Measurements from ENCODE around the gene CXCL3. TPM values are rescaled to one million over a fixed set of nuclear protein-coding genes. Genes with fewer than 3 reads are reported as not detected.

CXCL3 gene
- total RNA-seq, 2 experiments from 2014 or later: not detected

- H3K4me1 ChIP-seq (ENCODE audit: insufficient read depth, low read length, poor library complexity, severe bottlenecking): no peaks in the 10 kb centered on the region
- ChIA-PET POLR2A (no interaction called here), CTCF (ENCODE audit: unreplicated experiment) (no interaction called here)
- no peak within 1 kb of the TSS for H3K27ac ChIP-seq (ENCODE audit: low read depth, low read length, poor library complexity, severe bottlenecking)
- no peak for DNase-seq (ENCODE audit: low spot score)
- no peaks in the 10 kb centered on the region for H3K9me2 ChIP-seq (ENCODE audit: insufficient read depth, low read length)
- H4K20me1 ChIP-seq (ENCODE audit: insufficient read depth, low read length): no peaks in the 10 kb centered on the region; the same call in 1 of the 2 replicates
- intact Hi-C loops (cut with micrococcal nuclease; ENCODE audit: unreplicated experiment): no loop called here
- H3K4me3 ChIP-seq (ENCODE audit: low read depth, low read length, poor library complexity, severe bottlenecking): no peak within 1 kb of the TSS
- no peaks in the 10 kb centered on the region for H3K9me3 ChIP-seq (ENCODE audit: low read length)
- H3K4me2 ChIP-seq (ENCODE audit: low read length): no peak within 1 kb of the TSS
- BruUV-seq (replicated peaks): no TSS peak
- TF ChIP-seq EZH2phosphoT487 (IDR thresholded peaks at IDR 0.05; ENCODE audit: borderline replicate concordance, low read depth, low read length) (no peak), CTCF (conservative IDR thresholded peaks at IDR 0.05; ENCODE audit: low read length) (no peak)
- H3K36me3 ChIP-seq (ENCODE audit: insufficient read depth, low read length): no peaks in the 10 kb centered on the region
- no peaks in the 10 kb centered on the region for H3K79me2 ChIP-seq (ENCODE audit: insufficient read depth, low read depth, low read length)
- H2AFZ ChIP-seq (ENCODE audit: low read length): no peak within 1 kb of the TSS
These were observed 50.4 kb downstream of the CXCL3 start, which contains the start of gene PPBP for GRCh38 chr4:73988061-73988460. PPBP (minus strand) TSS chr4:73988190; CDS start chr4:73988103, 87 bp downstream.

Small RNAs within 50 kb of the gene (small RNA-seq; reads per million reads assigned to genes)
- not detected for gene RN7SL218P

Other genes with a start within 250 kb of the CXCL3 start
- not detected in 2 replicates for gene CXCL6, start 202.0 kb downstream of the CXCL3 start, total RNA-seq (2014; rRNA removed; shearing (Covaris generic))
- gene CXCL6, start 202.0 kb downstream of the CXCL3 start, total RNA-seq (2022): not detected in 2 replicates
- not detected in 2 replicates for gene PF4V1, start 185.4 kb downstream of the CXCL3 start, total RNA-seq (2014; rRNA removed; shearing (Covaris generic))
- gene PF4V1, start 185.4 kb downstream of the CXCL3 start, total RNA-seq (2022): not detected in 2 replicates
- gene CXCL1, start 169.3 kb downstream of the CXCL3 start, total RNA-seq (2014; rRNA removed; shearing (Covaris generic)): not detected in 2 replicates
- not detected in 2 replicates for gene CXCL1, start 169.3 kb downstream of the CXCL3 start, total RNA-seq (2022)
- gene PF4, start 56.7 kb downstream of the CXCL3 start, total RNA-seq (2014; rRNA removed; shearing (Covaris generic)): not detected in 2 replicates
- not detected in 2 replicates for gene PF4, start 56.7 kb downstream of the CXCL3 start, total RNA-seq (2022)
- not detected in 2 replicates for gene PPBP, start 50.5 kb downstream of the CXCL3 start, total RNA-seq (2014; rRNA removed; shearing (Covaris generic))
- gene PPBP, start 50.5 kb downstream of the CXCL3 start, total RNA-seq (2022): not detected in 2 replicates
- gene CXCL5, start 40.0 kb downstream of the CXCL3 start, total RNA-seq (2014; rRNA removed; shearing (Covaris generic)): not detected in 2 replicates
- not detected in 2 replicates for gene CXCL5, start 40.0 kb downstream of the CXCL3 start, total RNA-seq (2022)
- not detected in 2 replicates for gene CXCL2, start 60.5 kb upstream of the CXCL3 start, total RNA-seq (2014; rRNA removed; shearing (Covaris generic))
- not detected in 2 replicates for gene CXCL2, start 60.5 kb upstream of the CXCL3 start, total RNA-seq (2022)
- 18.5 and 18.9 TPM in 2 replicates for gene MTHFD2L, start 119.4 kb upstream of the CXCL3 start, total RNA-seq (2014; rRNA removed; shearing (Covaris generic))
- gene MTHFD2L, start 119.4 kb upstream of the CXCL3 start, total RNA-seq (2022): 18.7 and 18.8 TPM in 2 replicates